BLaER1 (cell line): Measurements from ENCODE around the gene PLET1.

ENCODE experiments used
- H3K27ac ChIP-seq: shearing (Covaris generic); formaldehyde crosslinking; 2 replicates; pipeline ENCODE4 v1.8.1; 2022
- H3K27me3 ChIP-seq: shearing (Covaris generic); formaldehyde crosslinking; 2 replicates; pipeline ENCODE4 v1.8.1; 2022
- H3K36me3 ChIP-seq: shearing (Covaris generic); formaldehyde crosslinking; 2 replicates; pipeline ENCODE4 v1.8.1; 2022
- H3K4me1 ChIP-seq: shearing (Covaris generic); formaldehyde crosslinking; 2 replicates; pipeline ENCODE4 v1.8.1; 2022
- H3K4me2 ChIP-seq: shearing (Covaris generic); formaldehyde crosslinking; 2 replicates; pipeline ENCODE4 v1.8.1; 2022
- H3K4me3 ChIP-seq: shearing (Covaris generic); formaldehyde crosslinking; 2 replicates; pipeline ENCODE4 v1.8.1; 2022
- H3K9ac ChIP-seq: shearing (Covaris generic); formaldehyde crosslinking; 2 replicates; pipeline ENCODE4 v1.8.1; 2022
- H3K9me3 ChIP-seq: shearing (Covaris generic); formaldehyde crosslinking; 2 replicates; pipeline ENCODE4 v1.8.1; 2022
- H4K20me1 ChIP-seq: shearing (Covaris generic); formaldehyde crosslinking; 2 replicates; pipeline ENCODE4 v1.8.1; 2022
- Cebpa-rat ChIP-seq: shearing (Covaris generic); IDR thresholded peaks from 2 replicates; pipeline ENCODE4 v1.8.1; 2022

PLET1 gene

DNA sequence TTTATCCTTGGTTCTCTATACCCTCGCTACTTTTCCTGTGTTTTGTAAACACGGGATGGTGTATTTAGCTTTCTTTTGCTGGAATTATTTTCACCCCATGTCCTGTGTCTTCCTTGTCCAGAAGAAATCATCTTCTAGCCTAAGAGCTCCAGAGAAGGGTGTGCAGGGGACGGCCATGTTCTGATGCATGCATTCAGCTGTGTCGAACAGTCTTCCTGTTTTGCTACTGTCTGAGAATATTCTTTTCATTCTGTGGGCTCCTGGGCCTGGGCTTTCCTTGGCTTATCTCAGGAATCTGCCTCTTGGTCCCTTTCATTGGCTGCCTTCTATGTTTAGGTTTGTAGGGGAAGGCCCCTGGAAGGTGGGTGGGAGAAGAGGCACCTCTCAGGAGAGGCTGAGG is 10.6 kb upstream of the PLET1 start:
- TF ChIP-seq Cebpa-rat, result no peak
- Histone ChIP-seq H4K20me1 (no peaks in the 10 kb centered on the region), H3K4me3 (0 out of 2 replicates have a peak overlapping the region, but pooled peaks have one; percentile 1), H3K9me3 (peaks cover 6% of the 10 kb centered on the region; the same call in 1 of the 2 replicates), H3K4me1 (peaks cover 80% of the 10 kb centered on the region), H3K4me2 (peak overlapping the region; percentile 72), H3K27ac (peak overlapping the region; percentile 89), H3K9ac (peak overlapping the region; percentile 59), H3K27me3 (no peaks in the 10 kb centered on the region), H3K36me3 (no peaks in the 10 kb centered on the region)

DNA sequence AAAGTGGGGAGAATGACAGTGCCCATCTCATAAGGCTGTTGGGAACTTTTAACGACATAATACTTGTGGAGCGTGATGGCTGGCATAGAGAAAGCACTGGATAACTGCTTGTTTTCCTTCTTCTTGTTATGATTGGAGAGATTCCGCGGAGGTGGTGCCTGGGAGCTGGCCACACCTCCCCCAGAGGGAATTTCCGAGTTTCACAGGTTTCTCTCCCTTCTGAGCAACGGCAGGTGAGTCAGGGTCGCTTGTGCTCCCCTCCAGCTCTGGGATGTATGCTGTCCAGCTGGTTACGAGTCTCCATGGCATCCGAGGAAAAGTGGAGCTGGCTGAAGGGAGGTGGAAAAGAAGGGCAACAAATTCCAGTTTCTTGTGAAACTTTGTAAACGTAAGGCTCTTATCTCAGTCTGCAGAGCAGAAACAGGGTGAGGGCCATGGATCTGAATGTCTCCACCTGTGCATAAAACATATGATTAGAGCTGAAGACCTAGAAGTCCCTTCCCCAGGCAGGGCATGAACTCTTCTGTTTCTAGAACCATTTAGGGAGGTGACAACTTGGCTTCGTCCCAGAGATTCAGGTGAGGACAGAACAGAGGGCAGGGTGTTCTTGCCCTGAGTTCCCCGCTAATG is 10.0 kb upstream of the PLET1 start:
- peak overlapping the region; percentile 89 for H3K27ac ChIP-seq
- TF ChIP-seq Cebpa-rat, result no peak
- H3K4me1 ChIP-seq, result peaks cover 74% of the 10 kb centered on the region

GRCh38 chr11:112269139-112269538 is 8.5 kb upstream of the PLET1 start:
- Histone ChIP-seq H4K20me1 (no peaks in the 10 kb centered on the region), H3K27me3 (no peaks in the 10 kb centered on the region), H3K27ac (peak overlapping the region; percentile 25), H3K4me3 (no peak overlapping the region), H3K36me3 (no peaks in the 10 kb centered on the region), H3K4me2 (peak overlapping the region; percentile 63), H3K9me3 (peaks cover 6% of the 10 kb centered on the region; the same call in 1 of the 2 replicates), H3K4me1 (peaks cover 64% of the 10 kb centered on the region), H3K9ac (no peak overlapping the region)
- no peak for TF ChIP-seq Cebpa-rat

More for the DNA sequence above, 10.0 kb upstream of the PLET1 start:
- H3K4me3 ChIP-seq, result no peak overlapping the region
- H3K4me2 ChIP-seq, result peak overlapping the region; percentile 72
- H4K20me1 ChIP-seq, result no peaks in the 10 kb centered on the region
- H3K27me3 ChIP-seq, result no peaks in the 10 kb centered on the region
- no peaks in the 10 kb centered on the region for H3K36me3 ChIP-seq
- H3K9me3 ChIP-seq, result peaks cover 6% of the 10 kb centered on the region; the same call in 1 of the 2 replicates
- H3K9ac ChIP-seq, result peak overlapping the region; percentile 59

GRCh38 chr11:112268406-112268805 is 7.7 kb upstream of the PLET1 start:
- H3K36me3 ChIP-seq, result no peaks in the 10 kb centered on the region
- peaks cover 6% of the 10 kb centered on the region; the same call in 1 of the 2 replicates for H3K9me3 ChIP-seq
- no peaks in the 10 kb centered on the region for H4K20me1 ChIP-seq
- peaks cover 59% of the 10 kb centered on the region for H3K4me1 ChIP-seq
- H3K27me3 ChIP-seq, result no peaks in the 10 kb centered on the region
- no peak overlapping the region for H3K4me3 ChIP-seq
- peak overlapping the region; percentile 63 for H3K4me2 ChIP-seq
- no peak overlapping the region for H3K9ac ChIP-seq
- no peak for TF ChIP-seq Cebpa-rat
- H3K27ac ChIP-seq, result no peak overlapping the region

GRCh38 chr11:112267188-112267591 is 6.5 kb upstream of the PLET1 start:
- no peak overlapping the region for H3K4me3 ChIP-seq
- H3K9ac ChIP-seq, result no peak overlapping the region
- TF ChIP-seq Cebpa-rat, result peak; percentile 16; the same call in 1 of the 2 replicates
- no peaks in the 10 kb centered on the region for H4K20me1 ChIP-seq
- H3K4me1 ChIP-seq, result peaks cover 47% of the 10 kb centered on the region
- no peaks in the 10 kb centered on the region for H3K36me3 ChIP-seq
- H3K27ac ChIP-seq, result no peak overlapping the region
- H3K27me3 ChIP-seq, result no peaks in the 10 kb centered on the region
- H3K9me3 ChIP-seq, result peaks cover 1% of the 10 kb centered on the region; the same call in 1 of the 2 replicates
- H3K4me2 ChIP-seq, result no peak overlapping the region

DNA sequence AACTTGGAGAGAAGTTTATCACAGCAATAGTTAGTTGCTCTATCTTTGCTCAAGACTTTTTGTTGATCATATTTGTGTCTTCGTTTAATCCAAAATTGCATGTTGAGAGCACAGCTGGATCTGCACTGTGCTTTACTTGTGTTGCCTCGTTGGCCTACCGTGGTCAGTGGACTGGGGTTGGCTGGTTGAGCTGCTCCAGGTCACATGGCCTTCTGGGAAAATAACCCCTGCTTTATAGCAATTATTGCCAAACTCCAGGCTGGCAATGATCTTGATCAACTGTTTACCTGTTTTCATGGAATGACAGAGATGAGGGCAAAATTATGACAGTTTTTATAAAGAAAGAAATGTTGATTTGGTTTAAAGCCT is 5.7 kb upstream of the PLET1 start:
- Histone ChIP-seq H3K9ac (no peak overlapping the region), H3K27me3 (no peaks in the 10 kb centered on the region), H3K4me1 (peaks cover 39% of the 10 kb centered on the region), H3K4me3 (no peak overlapping the region), H3K9me3 (no peaks in the 10 kb centered on the region), H4K20me1 (no peaks in the 10 kb centered on the region), H3K36me3 (no peaks in the 10 kb centered on the region), H3K4me2 (no peak overlapping the region), H3K27ac (no peak overlapping the region)
- no peak for TF ChIP-seq Cebpa-rat

GRCh38 chr11:112265659-112266409 is 5.2 kb upstream of the PLET1 start:
- no peaks in the 10 kb centered on the region for H4K20me1 ChIP-seq
- H3K4me3 ChIP-seq, result no peak overlapping the region
- no peaks in the 10 kb centered on the region for H3K36me3 ChIP-seq
- H3K4me2 ChIP-seq, result no peak overlapping the region
- H3K27ac ChIP-seq, result no peak overlapping the region
- peaks cover 34% of the 10 kb centered on the region for H3K4me1 ChIP-seq
- H3K9me3 ChIP-seq, result no peaks in the 10 kb centered on the region
- no peaks in the 10 kb centered on the region for H3K27me3 ChIP-seq
- no peak overlapping the region for H3K9ac ChIP-seq
- no peak for TF ChIP-seq Cebpa-rat

GRCh38 chr11:112255067-112255720 is 5.5 kb downstream of the PLET1 start:
- no peak overlapping the region for H3K9ac ChIP-seq
- H3K27ac ChIP-seq, result no peak overlapping the region
- H3K4me1 ChIP-seq, result 0 out of 2 replicates have a peak, but pooled peaks cover 4% of the 10 kb centered on the region
- TF ChIP-seq Cebpa-rat, result no peak
- H3K36me3 ChIP-seq, result no peaks in the 10 kb centered on the region
- H3K4me3 ChIP-seq, result no peak overlapping the region
- H3K27me3 ChIP-seq, result no peaks in the 10 kb centered on the region
- H4K20me1 ChIP-seq, result no peaks in the 10 kb centered on the region
- H3K4me2 ChIP-seq, result no peak overlapping the region
- H3K9me3 ChIP-seq, result no peaks in the 10 kb centered on the region

DNA sequence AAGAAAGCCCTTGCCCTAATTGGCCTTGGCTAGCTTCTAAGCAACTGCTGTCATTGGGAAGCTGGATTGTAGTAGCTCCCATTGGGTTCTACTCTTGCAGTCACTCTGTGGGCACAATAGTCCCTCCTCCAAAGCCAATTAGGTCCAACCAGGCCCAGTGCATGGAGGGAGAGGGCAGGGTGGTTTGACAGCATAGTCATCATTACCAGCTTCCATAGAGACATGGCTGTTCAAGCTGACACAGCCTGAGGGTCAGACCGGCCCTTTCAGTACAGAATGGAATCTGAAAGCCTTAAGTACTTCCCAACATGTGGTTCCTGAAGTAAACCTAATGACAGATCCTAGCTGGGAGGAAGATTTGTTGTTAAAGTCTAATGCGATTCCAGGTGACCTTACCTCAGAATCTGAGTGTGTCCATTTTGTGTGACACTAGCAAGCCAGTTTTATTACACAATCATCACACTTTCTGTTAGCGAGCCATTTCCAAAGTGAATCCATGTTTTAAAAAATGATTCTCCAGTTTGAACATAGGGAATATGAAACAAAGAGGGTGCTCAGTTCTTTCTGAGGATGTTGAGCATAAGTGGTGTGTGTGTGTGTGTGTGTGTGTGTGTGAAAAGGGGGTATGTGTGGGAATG is 6.9 kb downstream of the PLET1 start:
- Histone ChIP-seq H3K9ac (no peak overlapping the region), H3K36me3 (no peaks in the 10 kb centered on the region), H3K27me3 (no peaks in the 10 kb centered on the region), H3K4me1 (0 out of 2 replicates have a peak, but pooled peaks cover 4% of the 10 kb centered on the region), H3K4me2 (no peak overlapping the region), H3K27ac (no peak overlapping the region), H3K9me3 (no peaks in the 10 kb centered on the region), H3K4me3 (no peak overlapping the region), H4K20me1 (no peaks in the 10 kb centered on the region)
- TF ChIP-seq Cebpa-rat, result no peak
